HCT116 (cell line): Measurements from ENCODE around the gene TTLL10. TPM values are rescaled to one million over a fixed set of nuclear protein-coding genes. Genes with fewer than 3 reads are reported as not detected.

Source experiments
- ATAC-seq: fragments of 200-7000 bp; cut with Tn5 transposase; 2 replicates; pipeline ENCODE4 v1.9.1; 2020; ENCODE audit warnings: mild to moderate bottlenecking, moderate library complexity
- BruUV-seq: library from RNA; stranded (reverse); fragments of 400-500 nt; replicated peaks from 2 replicates; lab custom pipeline; 2021; lab: Mats Ljungman, UMichigan
- CTCF ChIA-PET: fragments of 300-600 bp; sonication (Branson Sonifier 250); formaldehyde crosslinking; loops from one replicate; lab custom pipeline; 2021; ENCODE audit warnings: antibody characterized with exemption; lab: Charles Lee
- POLR2A ChIA-PET: fragments of 300-600, 350-600 bp; sonication (Branson Sonifier 250); formaldehyde crosslinking; loops from one replicate; lab custom pipeline; 2021; ENCODE audit warnings: antibody characterized with exemption; lab: Charles Lee
- RAD21 ChIA-PET, 2 experiments: fragments of 300-600 bp; sonication (Branson Sonifier 250); formaldehyde crosslinking; loops; one replicate each; lab custom pipeline; 2023; ENCODE audit warnings: low total read pairs in 2 of 2; ENCODE audit not compliant: uncharacterized antibody in 2 of 2, unreplicated experiment in 2 of 2, low non-redundant PET in 1 of 2; lab: Charles Lee
- DNase-seq: peaks from one replicate; pipeline ENCODE4 v3.0.0-alpha.2; 2010; ENCODE audit warnings: low read depth, low spot score
- H2AFZ ChIP-seq: fragments of 200-600 bp; shearing (Covaris generic), sonication (generic); 2 replicates; pipeline ENCODE4 v1.6.1; 2017; ENCODE audit warnings: low read depth, mixed run types, mixed read lengths, antibody characterized with exemption, low read length; ENCODE audit not compliant: poor library complexity, severe bottlenecking
- H3K27ac ChIP-seq: 2 replicates; pipeline ENCODE4 v1.5.1; 2012; ENCODE audit warnings: low read depth, low read length
- H3K27me3 ChIP-seq: fragments of 200-600 bp; sonication (generic); 2 replicates; pipeline ENCODE4 v1.6.1; 2016; ENCODE audit warnings: mixed run types, low read length, mixed read lengths; ENCODE audit not compliant: insufficient read depth
- H3K36me3 ChIP-seq, 2 experiments: fragments of 200-500 bp in 1 of 2; fragments of 200-600 bp in 1 of 2; sonication (Bioruptor generic) in 1 of 2; sonication (generic) in 1 of 2; 2 replicates each; pipeline versions ENCODE4 v1.5.1 to v1.6.1; 2014 to 2016; ENCODE audit warnings: low read length in 2 of 2, inconsistent platforms in 1 of 2, mixed read lengths in 1 of 2, mixed run types in 1 of 2; ENCODE audit not compliant: insufficient read depth in 2 of 2, control insufficient read depth in 1 of 2
- H3K4me1 ChIP-seq, 2 experiments: fragments of 200-600 bp in 1 of 2; sonication (generic) in 1 of 2; 2 replicates each; pipeline versions ENCODE4 v1.5.1 to v1.6.1; 2012 to 2017; ENCODE audit warnings: low read length in 2 of 2, inconsistent platforms in 1 of 2, mild to moderate bottlenecking in 1 of 2, mixed read lengths in 1 of 2, mixed run types in 1 of 2, moderate library complexity in 1 of 2; ENCODE audit not compliant: insufficient read depth in 2 of 2, control insufficient read depth in 1 of 2
- H3K4me2 ChIP-seq: fragments of 200-600 bp; sonication (generic); 2 replicates; pipeline ENCODE4 v1.6.1; 2017; ENCODE audit warnings: mixed run types, low read length, mixed read lengths
- H3K4me3 ChIP-seq, 2 experiments: fragments of 200-600 bp in 1 of 2; sonication (generic) in 1 of 2; replicated peaks in 1 of 2; 2 replicates each; pipeline ENCODE4 v1.5.1; 2011 to 2016; ENCODE audit warnings: low read length in 2 of 2, control low read depth in 1 of 2, low read depth in 1 of 2, mild to moderate bottlenecking in 1 of 2, mixed read lengths in 1 of 2, mixed run types in 1 of 2
- H3K79me2 ChIP-seq: fragments of 200-600 bp; sonication (generic); 2 replicates; pipeline ENCODE4 v1.6.1; 2017; ENCODE audit warnings: mild to moderate bottlenecking, mixed run types, low read length, moderate library complexity, mixed read lengths; ENCODE audit not compliant: insufficient read depth
- H3K9ac ChIP-seq: fragments of 200-600 bp; sonication (generic); 2 replicates; pipeline ENCODE4 v1.6.1; 2016; ENCODE audit warnings: low read length, mixed read lengths
- H3K9me2 ChIP-seq: fragments of 200-600 bp; sonication (generic), shearing (Covaris generic); 2 replicates; pipeline ENCODE4 v1.6.1; 2017; ENCODE audit warnings: mixed run types, mild to moderate bottlenecking, moderate library complexity; ENCODE audit not compliant: insufficient read depth
- H3K9me3 ChIP-seq, 2 experiments: fragments of 200-500 bp in 1 of 2; fragments of 200-600 bp in 1 of 2; sonication (Bioruptor generic) in 1 of 2; sonication (generic) in 1 of 2; 2 replicates each; pipeline ENCODE4 v1.6.1; 2014 to 2017; ENCODE audit warnings: low read length in 2 of 2, mixed read lengths in 2 of 2, inconsistent platforms in 1 of 2, low read depth in 1 of 2, mild to moderate bottlenecking in 1 of 2, mixed run types in 1 of 2, moderate library complexity in 1 of 2; ENCODE audit not compliant: control insufficient read depth in 1 of 2, insufficient read depth in 1 of 2
- H4K20me1 ChIP-seq: fragments of 200-600 bp; sonication (generic), shearing (Covaris generic); 2 replicates; pipeline ENCODE4 v1.6.1; 2017; ENCODE audit warnings: mixed run types, mild to moderate bottlenecking, moderate library complexity; ENCODE audit not compliant: insufficient read depth
- CBX3 ChIP-seq: IDR thresholded peaks from 2 replicates; pipeline ENCODE4 v1.6.1; 2012; ENCODE audit warnings: low read depth
- CEBPB ChIP-seq: IDR thresholded peaks from 2 replicates; pipeline ENCODE4 v1.6.1; 2012; ENCODE audit warnings: low read depth
- EGR1 ChIP-seq: IDR thresholded peaks from 2 replicates; pipeline ENCODE4 v1.6.1; 2012; ENCODE audit warnings: low read depth
- ELF1 ChIP-seq: IDR thresholded peaks from 2 replicates; pipeline ENCODE4 v1.6.1; 2012; ENCODE audit warnings: low read depth, borderline replicate concordance
- EZH2 ChIP-seq: fragments of 200-600 bp; sonication (generic); IDR thresholded peaks from 2 replicates; pipeline ENCODE4 v1.6.1; 2017; ENCODE audit warnings: antibody characterized with exemption, mixed run types
- EZH2phosphoT487 ChIP-seq: fragments of 200-600 bp; IDR thresholded peaks from 2 replicates; pipeline ENCODE4 v1.6.1; 2018; ENCODE audit warnings: antibody characterized with exemption, borderline replicate concordance
- FOSL1 ChIP-seq: IDR thresholded peaks from 2 replicates; pipeline ENCODE4 v1.6.1; 2012; ENCODE audit warnings: low read depth
- JUND ChIP-seq: IDR thresholded peaks from 2 replicates; pipeline ENCODE4 v1.6.1; 2012
- SP1 ChIP-seq: IDR thresholded peaks from 2 replicates; pipeline ENCODE4 v1.6.1; 2012; ENCODE audit warnings: low read depth
- SRF ChIP-seq: IDR thresholded peaks from 2 replicates; pipeline ENCODE4 v1.6.1; 2012; ENCODE audit warnings: low read depth
- TCF7L2 ChIP-seq: IDR thresholded peaks from 2 replicates; pipeline ENCODE4 v1.7.0; 2011; ENCODE audit warnings: borderline replicate concordance, inconsistent platforms; ENCODE audit not compliant: insufficient read depth, insufficient read length; ENCODE audit errors: extremely low read depth
- ZFX ChIP-seq: fragments of 450-650 bp; IDR thresholded peaks from 2 replicates; pipeline ENCODE4 v1.6.1; 2017
- ZNF274 ChIP-seq: fragments of 200-500 bp; sonication (Bioruptor generic); IDR thresholded peaks from 2 replicates; pipeline ENCODE4 v1.6.1; 2014; ENCODE audit warnings: mild to moderate bottlenecking, low read depth, low read length, inconsistent platforms
- intact Hi-C: fragments of 100-400 bp; cut with micrococcal nuclease; formaldehyde crosslinking; loops from 2 replicates; pipeline ENCODE4 v1.10.0; 2022
- total RNA-seq: library from RNA; stranded (reverse); gene quantifications from one replicate; pipeline ENCODE4 v1.2.1, GENCODE V29; 2021; ENCODE audit not compliant: unreplicated experiment
- TF ChIP-seq, protein P1 (sequence below): IDR thresholded peaks from 2 replicates; pipeline ENCODE4 v1.6.1; 2012; ENCODE audit warnings: low read depth
- TF ChIP-seq, protein P2 (sequence below), 3 experiments: fragments of 200-600 bp in 1 of 3; sonication (generic) in 1 of 3; IDR thresholded peaks in 2 of 3; conservative IDR thresholded peaks in 1 of 3; 2 replicates each; pipeline ENCODE4 v1.5.1; 2012 to 2017; ENCODE audit warnings: low read depth in 2 of 3, low read length in 2 of 3, antibody characterized with exemption in 1 of 3, borderline replicate concordance in 1 of 3, control low read depth in 1 of 3, mild to moderate bottlenecking in 1 of 3, mixed read lengths in 1 of 3, mixed run types in 1 of 3, moderate library complexity in 1 of 3; ENCODE audit not compliant: insufficient read depth in 1 of 3
- TF ChIP-seq, protein P3 (sequence below): IDR thresholded peaks from 2 replicates; pipeline ENCODE4 v1.6.1; 2012
- TF ChIP-seq, protein P4 (sequence below): IDR thresholded peaks from 2 replicates; pipeline ENCODE4 v1.6.1; 2011; ENCODE audit warnings: mild to moderate bottlenecking, low read length, moderate library complexity; ENCODE audit not compliant: insufficient replicate concordance; ENCODE audit errors: extremely low read depth

TTLL10 gene
- total RNA-seq, 1 experiment from 2014 or later: 0.10 TPM

DNA sequence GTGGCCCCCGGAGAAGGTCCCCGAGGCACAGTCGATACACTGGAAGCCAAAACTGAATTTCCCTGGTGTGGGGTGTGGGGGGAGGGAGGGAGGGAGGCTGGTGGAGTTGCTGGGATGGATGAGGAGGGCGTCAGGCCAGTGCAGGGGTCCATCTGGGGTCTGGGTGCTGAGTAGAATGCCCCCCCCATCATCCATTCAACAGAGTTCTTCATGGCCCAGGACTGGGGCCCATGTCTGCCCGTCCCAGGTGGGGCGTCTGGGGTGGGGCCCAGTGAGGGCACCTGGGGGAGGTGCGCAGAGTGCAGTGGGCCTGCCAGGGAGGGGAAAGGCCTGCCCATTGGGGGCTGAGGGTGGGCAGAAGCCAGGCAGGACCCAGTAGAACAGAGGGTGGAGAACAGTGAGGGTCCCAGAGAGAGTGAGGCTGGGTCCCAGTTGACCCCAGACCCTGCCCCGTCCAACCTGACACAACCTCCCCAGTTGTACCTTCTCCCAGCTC lies 30.8 kb downstream of the TTLL10 start:
- peaks cover 30 to 43% of the 10 kb centered on the region in 2 experiments for H3K4me1 ChIP-seq
- BruUV-seq: no TSS peak
- POLR2A ChIA-PET: no interaction called here

More for the DNA sequence above, 30.8 kb downstream of the TTLL10 start:
- TF ChIP-seq EGR1 (no peak), ZFX (no peak), FOSL1 (no peak), TCF7L2 (no peak), ZNF274 (no peak), CEBPB (no peak), SRF (no peak), EZH2 (no peak), JUND (no peak), CBX3 (no peak), SP1 (no peak), ELF1 (no peak), EZH2phosphoT487 (no peak)
- TF ChIP-seq, protein P1, sequence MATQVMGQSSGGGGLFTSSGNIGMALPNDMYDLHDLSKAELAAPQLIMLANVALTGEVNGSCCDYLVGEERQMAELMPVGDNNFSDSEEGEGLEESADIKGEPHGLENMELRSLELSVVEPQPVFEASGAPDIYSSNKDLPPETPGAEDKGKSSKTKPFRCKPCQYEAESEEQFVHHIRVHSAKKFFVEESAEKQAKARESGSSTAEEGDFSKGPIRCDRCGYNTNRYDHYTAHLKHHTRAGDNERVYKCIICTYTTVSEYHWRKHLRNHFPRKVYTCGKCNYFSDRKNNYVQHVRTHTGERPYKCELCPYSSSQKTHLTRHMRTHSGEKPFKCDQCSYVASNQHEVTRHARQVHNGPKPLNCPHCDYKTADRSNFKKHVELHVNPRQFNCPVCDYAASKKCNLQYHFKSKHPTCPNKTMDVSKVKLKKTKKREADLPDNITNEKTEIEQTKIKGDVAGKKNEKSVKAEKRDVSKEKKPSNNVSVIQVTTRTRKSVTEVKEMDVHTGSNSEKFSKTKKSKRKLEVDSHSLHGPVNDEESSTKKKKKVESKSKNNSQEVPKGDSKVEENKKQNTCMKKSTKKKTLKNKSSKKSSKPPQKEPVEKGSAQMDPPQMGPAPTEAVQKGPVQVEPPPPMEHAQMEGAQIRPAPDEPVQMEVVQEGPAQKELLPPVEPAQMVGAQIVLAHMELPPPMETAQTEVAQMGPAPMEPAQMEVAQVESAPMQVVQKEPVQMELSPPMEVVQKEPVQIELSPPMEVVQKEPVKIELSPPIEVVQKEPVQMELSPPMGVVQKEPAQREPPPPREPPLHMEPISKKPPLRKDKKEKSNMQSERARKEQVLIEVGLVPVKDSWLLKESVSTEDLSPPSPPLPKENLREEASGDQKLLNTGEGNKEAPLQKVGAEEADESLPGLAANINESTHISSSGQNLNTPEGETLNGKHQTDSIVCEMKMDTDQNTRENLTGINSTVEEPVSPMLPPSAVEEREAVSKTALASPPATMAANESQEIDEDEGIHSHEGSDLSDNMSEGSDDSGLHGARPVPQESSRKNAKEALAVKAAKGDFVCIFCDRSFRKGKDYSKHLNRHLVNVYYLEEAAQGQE: no peak
- TF ChIP-seq, protein P2, sequence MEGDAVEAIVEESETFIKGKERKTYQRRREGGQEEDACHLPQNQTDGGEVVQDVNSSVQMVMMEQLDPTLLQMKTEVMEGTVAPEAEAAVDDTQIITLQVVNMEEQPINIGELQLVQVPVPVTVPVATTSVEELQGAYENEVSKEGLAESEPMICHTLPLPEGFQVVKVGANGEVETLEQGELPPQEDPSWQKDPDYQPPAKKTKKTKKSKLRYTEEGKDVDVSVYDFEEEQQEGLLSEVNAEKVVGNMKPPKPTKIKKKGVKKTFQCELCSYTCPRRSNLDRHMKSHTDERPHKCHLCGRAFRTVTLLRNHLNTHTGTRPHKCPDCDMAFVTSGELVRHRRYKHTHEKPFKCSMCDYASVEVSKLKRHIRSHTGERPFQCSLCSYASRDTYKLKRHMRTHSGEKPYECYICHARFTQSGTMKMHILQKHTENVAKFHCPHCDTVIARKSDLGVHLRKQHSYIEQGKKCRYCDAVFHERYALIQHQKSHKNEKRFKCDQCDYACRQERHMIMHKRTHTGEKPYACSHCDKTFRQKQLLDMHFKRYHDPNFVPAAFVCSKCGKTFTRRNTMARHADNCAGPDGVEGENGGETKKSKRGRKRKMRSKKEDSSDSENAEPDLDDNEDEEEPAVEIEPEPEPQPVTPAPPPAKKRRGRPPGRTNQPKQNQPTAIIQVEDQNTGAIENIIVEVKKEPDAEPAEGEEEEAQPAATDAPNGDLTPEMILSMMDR (IDR thresholded peaks at IDR 0.05 in 2 of 3, conservative IDR thresholded peaks at IDR 0.05 in 1 of 3; ENCODE audit: borderline replicate concordance in 1 of 3, insufficient read depth in 1 of 3, low read depth in 2 of 3, low read length in 2 of 3): no peak
- TF ChIP-seq, protein P3, sequence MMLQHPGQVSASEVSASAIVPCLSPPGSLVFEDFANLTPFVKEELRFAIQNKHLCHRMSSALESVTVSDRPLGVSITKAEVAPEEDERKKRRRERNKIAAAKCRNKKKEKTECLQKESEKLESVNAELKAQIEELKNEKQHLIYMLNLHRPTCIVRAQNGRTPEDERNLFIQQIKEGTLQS: no peak
- TF ChIP-seq, protein P4, sequence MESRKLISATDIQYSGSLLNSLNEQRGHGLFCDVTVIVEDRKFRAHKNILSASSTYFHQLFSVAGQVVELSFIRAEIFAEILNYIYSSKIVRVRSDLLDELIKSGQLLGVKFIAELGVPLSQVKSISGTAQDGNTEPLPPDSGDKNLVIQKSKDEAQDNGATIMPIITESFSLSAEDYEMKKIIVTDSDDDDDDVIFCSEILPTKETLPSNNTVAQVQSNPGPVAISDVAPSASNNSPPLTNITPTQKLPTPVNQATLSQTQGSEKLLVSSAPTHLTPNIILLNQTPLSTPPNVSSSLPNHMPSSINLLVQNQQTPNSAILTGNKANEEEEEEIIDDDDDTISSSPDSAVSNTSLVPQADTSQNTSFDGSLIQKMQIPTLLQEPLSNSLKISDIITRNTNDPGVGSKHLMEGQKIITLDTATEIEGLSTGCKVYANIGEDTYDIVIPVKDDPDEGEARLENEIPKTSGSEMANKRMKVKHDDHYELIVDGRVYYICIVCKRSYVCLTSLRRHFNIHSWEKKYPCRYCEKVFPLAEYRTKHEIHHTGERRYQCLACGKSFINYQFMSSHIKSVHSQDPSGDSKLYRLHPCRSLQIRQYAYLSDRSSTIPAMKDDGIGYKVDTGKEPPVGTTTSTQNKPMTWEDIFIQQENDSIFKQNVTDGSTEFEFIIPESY: no peak
- DNase-seq: no peak
- ChIA-PET CTCF (no interaction called here), RAD21 (no interaction called here)
- no peak overlapping the region for H2AFZ ChIP-seq
- H3K4me2 ChIP-seq: 0 out of 2 replicates have a peak overlapping the region, but pooled peaks have one; percentile 97
- H3K9ac ChIP-seq: no peak overlapping the region
- H3K27ac ChIP-seq: peak overlapping the region; percentile 94; the same call in 1 of the 2 replicates
- H3K4me3 ChIP-seq: no peak overlapping the region
- no peaks in the 10 kb centered on the region for H3K36me3 ChIP-seq
- no peak for ATAC-seq
- H3K27me3 ChIP-seq: no peaks in the 10 kb centered on the region
- no peaks in the 10 kb centered on the region for H3K9me3 ChIP-seq
- H3K9me2 ChIP-seq: no peaks in the 10 kb centered on the region
- H3K79me2 ChIP-seq: peaks cover 8% of the 10 kb centered on the region; the same call in 1 of the 2 replicates
- H4K20me1 ChIP-seq: no peaks in the 10 kb centered on the region
- intact Hi-C loops: no loop called here
